ENCODE results near the gene OR2L13.
"Not testable (repeated sequence)": the region's sequence is repeated elsewhere in the genome, so short reads cannot be mapped to it uniquely, and the experiment has no call there.

OR2L13 gene

GRCh38 chr1:248094884-248095283 is at the start of gene OR2L13:
TSS of gene OR2L13 (plus strand) at chr1:248095184. CDS start at chr1:248099376, 4,192 bp downstream.
- FAIRE-seq: no peak

GRCh38 chr1:248045209-248045608 is 49.8 kb upstream of the OR2L13 start:
- no peak for FAIRE-seq

- no peak for FAIRE-seq
Observed at GRCh38 chr1:248046536-248046935, 48.4 kb upstream of the OR2L13 start, which contains the start of gene OR2L3. TSS of gene OR2L3 (plus strand) at chr1:248046836. CDS start at chr1:248060682, 13,846 bp downstream.

- FAIRE-seq: no peak
Observed at GRCh38 chr1:248047008-248047407, 48.0 kb upstream of the OR2L13 start.

- no peak for FAIRE-seq
Observed at GRCh38 chr1:248054671-248055070, 40.3 kb upstream of the OR2L13 start.

- no peak for FAIRE-seq
Observed at GRCh38 chr1:248055261-248055660, 39.7 kb upstream of the OR2L13 start.

GRCh38 chr1:248065071-248065470 is 29.9 kb upstream of the OR2L13 start:
- no peak for FAIRE-seq

- no peak for FAIRE-seq
Observed at GRCh38 chr1:248065604-248066003, 29.4 kb upstream of the OR2L13 start.

GRCh38 chr1:248083864-248084263 is 11.1 kb upstream of the OR2L13 start:
- not testable (repeated sequence) for FAIRE-seq

- no peak for FAIRE-seq
Observed at GRCh38 chr1:248098529-248098928, 3.5 kb downstream of the OR2L13 start.

GRCh38 chr1:248102847-248103246 is 7.9 kb downstream of the OR2L13 start:
- no peak for FAIRE-seq

- FAIRE-seq: no peak
Observed at GRCh38 chr1:248111157-248111556, 16.2 kb downstream of the OR2L13 start.

- no peak for FAIRE-seq
Observed at GRCh38 chr1:248114890-248115289, 19.9 kb downstream of the OR2L13 start.

- no peak for FAIRE-seq
Observed at GRCh38 chr1:248127653-248128052, 32.7 kb downstream of the OR2L13 start.

GRCh38 chr1:248136811-248137210 is 41.8 kb downstream of the OR2L13 start:
- no peak for FAIRE-seq

- no peak for FAIRE-seq
Observed at GRCh38 chr1:248140846-248141245, 45.9 kb downstream of the OR2L13 start.

GRCh38 chr1:248143311-248143710 is 48.3 kb downstream of the OR2L13 start:
- no peak for FAIRE-seq

- FAIRE-seq: no peak
Observed at GRCh38 chr1:248144513-248145198, 49.7 kb downstream of the OR2L13 start, which contains the start of gene OR2M5. TSS of gene OR2M5 (plus strand) at chr1:248145148. CDS start at chr1:248145148, 0 bp downstream.
